CD4-positive, alpha-beta T cell treated with Interleukin-21 for 1 hour (primary cell): ENCODE results near the gene TMBIM4.

Experiments
- DNase-seq: peaks from one replicate; pipeline ENCODE4 v3.0.0-alpha.2; 2020

Gene TMBIM4

DNA sequence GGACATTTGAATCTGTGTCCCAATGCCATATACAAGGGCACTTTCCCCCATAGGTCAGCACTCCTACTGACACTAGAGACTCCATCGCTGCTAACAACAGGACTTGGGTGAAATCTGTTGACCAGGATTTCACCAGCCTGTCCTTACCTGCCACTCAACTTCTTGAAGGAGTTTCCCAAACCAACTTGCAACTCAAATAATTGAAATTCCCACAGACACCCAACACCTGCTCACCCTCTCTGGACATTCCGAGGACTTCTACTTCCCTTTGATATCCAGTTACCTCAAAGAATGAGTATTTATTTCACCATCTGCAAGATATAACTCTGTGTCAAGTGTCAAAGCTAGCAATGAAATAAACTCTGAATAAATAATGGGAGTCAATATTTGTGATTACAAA, 83.8 kb downstream of the TMBIM4 start:
- DNase-seq: no peak
